ENCODE results near the gene OVOL3.
"Not testable (repeated sequence)": the region's sequence is repeated elsewhere in the genome, so short reads cannot be mapped to it uniquely, and the experiment has no call there.

The OVOL3 gene

GRCh38 chr19:36125557-36125956, 14.6 kb downstream of the OVOL3 start:
- no peak for DNase-seq

DNA sequence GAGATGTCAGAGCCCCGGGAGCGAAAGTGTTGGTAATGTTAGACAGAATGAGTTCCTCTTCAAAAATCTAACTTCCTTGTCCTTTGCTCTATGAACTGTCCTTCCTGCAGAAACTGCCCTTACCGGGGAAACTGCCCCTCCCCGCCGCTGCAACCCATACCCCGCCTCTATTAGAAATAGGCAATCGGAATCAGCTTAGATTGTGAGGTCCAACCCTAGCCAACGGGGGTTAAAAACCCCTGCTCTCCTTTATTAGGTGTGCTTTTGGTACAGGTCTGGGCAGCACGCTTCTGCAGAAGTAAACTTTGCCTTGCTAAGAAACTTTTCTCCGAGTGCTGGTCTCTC, 17.4 kb downstream of the OVOL3 start:
- peak in 2 of 58 donors; percentile 41 to 51 for DNase-seq

GRCh38 chr19:36131221-36131620, 20.3 kb downstream of the OVOL3 start:
- not testable (repeated sequence) for DNase-seq

- DNase-seq, result not testable (repeated sequence)
Measured at GRCh38 chr19:36134867-36135266, 23.9 kb downstream of the OVOL3 start.

DNA sequence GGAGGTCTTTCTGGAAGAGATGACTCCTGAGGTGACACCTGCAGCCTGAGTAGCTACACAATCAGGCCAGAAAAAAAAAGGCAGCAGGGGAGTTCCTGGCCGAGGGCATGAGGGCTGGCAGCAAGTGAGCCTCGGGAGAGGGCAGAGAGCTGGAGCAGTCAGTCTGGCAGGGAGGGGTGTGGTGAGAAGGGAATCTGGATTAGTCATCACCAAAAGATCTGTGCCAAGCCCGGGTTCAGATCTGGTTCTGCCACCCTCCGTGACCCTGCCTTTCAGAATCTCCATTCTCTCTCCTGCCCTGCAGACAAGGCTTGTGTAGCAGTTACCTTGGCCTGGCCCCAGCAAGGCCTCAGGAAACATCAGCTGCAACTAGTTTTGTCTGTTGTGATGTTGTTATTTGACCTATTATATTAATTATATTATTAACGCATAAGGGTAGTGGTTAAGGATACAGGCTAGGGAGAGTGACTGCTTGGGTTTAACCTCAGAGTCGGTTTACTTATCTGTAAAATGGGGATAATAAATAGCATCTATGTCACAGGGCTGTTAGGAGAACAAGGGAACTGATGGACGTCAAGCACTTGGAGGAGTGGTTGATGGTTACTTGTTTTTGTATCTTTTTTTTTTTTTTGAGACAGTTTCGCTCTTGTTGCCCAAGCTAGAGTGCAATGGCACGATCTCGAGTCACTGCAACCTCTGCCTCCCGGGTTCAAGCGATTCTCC, 26.2 kb downstream of the OVOL3 start:
- DNase-seq, result peak in 3 of 58 donors; percentile 11 to 56 (median 19)

DNA sequence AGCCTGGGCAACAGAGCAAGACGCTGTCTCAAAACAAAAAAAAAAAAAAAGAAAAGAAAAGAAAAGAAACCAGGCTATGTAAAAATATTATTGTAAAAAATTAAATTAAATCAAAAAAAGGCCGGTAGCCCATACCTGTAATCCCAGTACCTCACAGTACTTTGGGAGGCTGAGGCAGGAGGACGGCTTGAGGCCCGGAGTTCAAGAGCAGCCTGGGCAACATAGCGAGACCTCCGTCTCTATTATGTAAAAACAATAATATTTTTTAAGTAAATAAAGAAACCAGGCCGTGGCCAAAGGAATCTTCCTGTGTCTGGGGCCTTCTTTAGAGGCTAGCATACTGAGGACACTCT, 28.2 kb downstream of the OVOL3 start:
- DNase-seq, result no peak

DNA sequence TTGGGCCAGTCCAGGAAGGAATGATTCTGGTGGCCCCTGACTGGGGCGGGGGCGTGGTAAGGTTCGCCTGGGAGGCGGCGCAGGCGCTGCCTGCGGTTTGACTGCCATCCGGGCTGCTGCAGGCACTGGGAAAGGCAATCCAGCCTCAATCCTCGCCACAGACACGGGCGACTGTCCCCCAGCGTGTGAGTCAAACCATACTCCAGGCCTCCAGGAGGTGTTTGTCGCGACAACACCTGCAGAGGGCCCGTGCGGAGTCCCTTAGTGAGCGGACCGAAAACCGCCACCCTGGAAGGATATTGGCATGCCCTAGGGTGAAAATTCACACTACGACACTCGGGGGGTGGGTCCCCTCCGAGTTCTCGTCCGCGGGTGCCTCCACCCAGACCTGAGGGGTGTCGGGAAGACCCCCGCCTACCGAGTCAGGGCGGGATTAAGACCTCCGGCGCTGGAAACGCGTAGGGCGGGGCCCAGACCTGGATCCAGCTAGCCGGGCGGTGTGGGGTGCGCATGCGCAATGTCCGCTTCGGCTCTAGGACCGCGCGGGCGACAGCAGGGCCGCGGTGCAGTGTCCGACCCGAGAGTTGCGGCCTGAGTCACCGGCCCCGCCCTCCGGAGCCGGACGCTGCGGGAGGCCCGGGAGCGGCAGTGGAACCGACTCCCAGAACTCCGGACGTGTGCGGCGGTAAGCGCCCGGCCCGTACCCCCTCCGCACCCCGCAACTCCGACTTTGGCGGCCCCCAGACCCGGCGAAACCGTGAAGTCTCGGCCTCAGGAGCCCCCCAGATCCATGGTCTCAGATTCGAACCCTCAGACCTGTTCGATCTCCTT, 28.7 kb downstream of the OVOL3 start, which contains the start of gene CAPNS1:
Gene CAPNS1 (plus strand): TSS at position 594 of the 831 bp plus-strand sequence. CDS start 946 bp downstream, outside the sequence.
- DNase-seq, result peak; percentile 78 to 99 (median 95)

DNA sequence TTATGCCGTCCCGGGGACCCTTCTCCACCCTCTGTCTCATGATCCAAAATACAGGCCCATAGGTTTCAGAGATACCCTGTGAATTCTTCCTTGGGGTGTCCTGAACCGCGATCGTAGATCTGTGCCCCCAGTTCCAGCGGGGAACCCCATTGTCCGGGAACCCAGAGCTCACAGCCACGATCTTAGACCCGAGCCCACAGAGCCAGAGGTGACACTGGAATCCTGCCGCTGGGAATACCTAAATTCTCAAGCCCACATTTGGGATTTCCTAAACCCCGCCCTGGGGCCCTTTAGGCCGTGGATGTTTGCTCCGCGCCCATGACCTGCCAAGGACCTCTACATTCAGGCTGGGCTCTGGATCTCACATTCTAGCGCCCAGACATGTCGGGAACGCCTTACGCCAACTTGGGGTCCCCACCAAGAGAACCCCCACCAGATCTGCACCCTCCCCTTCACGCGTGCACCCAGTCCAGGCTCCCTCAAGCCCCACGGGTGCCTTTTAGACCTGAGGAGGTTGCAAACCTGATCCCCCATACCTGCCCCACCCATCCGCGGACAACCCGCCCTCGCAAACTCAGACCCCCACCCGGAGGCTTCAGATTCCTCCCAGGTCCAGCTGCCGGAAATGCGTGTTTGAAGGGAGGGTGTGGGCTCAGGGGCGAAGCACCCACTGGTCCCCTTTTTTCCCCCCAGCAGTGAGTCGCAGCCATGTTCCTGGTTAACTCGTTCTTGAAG, 29.5 kb downstream of the OVOL3 start:
- peak in 23 of 58 donors; percentile 15 to 65 (median 50) for DNase-seq

DNA sequence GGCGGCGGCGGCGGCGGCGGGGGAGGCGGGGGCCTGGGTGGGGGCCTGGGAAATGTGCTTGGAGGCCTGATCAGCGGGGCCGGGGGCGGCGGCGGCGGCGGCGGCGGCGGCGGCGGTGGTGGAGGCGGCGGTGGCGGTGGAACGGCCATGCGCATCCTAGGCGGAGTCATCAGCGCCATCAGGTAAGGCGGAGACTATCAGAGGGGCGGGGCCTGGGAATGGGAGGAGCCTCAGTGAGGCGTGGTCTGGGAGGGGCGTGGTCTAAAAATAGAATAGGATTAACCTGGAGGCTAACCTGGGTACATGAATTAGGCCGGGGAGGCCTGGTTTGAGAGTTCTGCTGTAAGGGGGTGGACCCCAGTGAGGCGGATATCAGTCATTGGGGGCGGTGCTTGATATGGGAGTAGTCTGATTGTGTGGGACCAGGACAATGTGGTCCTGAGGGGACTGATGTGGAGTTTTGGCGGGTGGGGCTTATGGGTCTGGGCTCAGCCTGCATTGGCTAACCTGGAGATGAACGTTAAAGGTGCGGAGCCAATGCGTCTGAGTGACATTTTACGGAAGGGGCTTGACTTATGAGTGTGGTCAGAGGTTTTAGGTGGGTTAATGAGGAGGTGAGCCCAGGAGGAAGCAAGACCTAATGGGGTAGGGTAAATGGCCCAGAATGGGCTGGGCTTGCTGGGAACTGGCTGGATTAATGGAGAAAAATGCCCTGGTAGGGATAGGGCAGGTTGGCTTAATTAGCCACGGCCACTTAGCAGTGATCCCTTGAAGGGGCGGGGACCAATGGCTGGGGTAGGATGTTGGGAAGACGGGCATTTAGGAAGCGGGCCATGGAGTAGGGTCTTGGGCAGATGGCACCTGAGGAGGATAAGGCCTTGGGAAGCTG, 30.3 kb downstream of the OVOL3 start:
- DNase-seq, result peak in 51 of 58 donors; percentile 13 to 79 (median 56)

DNA sequence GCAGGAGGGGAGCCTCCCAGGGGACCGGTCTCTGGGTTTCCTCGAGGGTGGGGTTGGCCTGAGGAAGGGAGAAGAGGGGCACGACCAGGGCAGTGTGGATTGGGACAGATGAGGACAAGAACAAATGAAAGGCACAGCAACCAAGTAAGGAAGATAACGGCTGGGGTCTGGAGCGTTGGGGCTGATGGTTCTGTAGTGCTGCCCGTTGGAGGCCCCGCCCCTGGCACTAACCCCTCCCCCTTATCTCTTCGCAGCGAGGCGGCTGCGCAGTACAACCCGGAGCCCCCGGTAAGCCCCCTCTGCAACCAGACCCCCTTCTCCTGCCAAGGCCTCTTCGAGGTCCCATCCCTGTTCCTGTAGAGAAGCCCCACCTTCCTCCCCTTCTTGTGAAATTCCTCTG, 31.1 kb downstream of the OVOL3 start:
- DNase-seq, result no peak

- no peak for DNase-seq
Measured at GRCh38 chr19:36142496-36142895, 31.6 kb downstream of the OVOL3 start.

GRCh38 chr19:36144624-36145023, 33.7 kb downstream of the OVOL3 start:
- no peak for DNase-seq

DNA sequence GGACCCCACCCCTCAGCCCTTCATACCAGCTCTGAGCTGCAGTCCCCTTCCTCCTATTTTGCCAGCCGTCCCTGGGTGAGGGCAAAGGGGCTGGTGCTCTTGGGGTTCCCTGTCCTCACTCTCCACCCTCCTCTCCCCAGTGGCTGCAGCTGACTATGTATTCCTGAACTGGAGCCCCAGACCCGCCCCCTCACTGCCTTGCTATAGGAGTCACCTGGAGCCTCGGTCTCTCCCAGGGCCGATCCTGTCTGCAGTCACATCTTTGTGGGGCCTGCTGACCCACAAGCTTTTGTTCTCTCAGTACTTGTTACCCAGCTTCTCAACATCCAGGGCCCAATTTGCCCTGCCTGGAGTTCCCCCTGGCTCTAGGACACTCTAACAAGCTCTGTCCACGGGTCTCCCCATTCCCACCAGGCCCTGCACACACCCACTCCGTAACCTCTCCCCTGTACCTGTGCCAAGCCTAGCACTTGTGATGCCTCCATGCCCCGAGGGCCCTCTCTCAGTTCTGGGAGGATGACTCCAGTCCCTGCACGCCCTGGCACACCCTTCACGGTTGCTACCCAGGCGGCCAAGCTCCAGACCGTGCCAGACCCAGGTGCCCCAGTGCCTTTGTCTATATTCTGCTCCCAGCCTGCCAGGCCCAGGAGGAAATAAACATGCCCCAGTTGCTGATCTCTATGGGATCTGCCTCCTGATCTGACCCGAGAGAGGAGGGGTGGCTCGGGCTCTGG, 38.9 kb downstream of the OVOL3 start:
- DNase-seq, result no peak

DNA sequence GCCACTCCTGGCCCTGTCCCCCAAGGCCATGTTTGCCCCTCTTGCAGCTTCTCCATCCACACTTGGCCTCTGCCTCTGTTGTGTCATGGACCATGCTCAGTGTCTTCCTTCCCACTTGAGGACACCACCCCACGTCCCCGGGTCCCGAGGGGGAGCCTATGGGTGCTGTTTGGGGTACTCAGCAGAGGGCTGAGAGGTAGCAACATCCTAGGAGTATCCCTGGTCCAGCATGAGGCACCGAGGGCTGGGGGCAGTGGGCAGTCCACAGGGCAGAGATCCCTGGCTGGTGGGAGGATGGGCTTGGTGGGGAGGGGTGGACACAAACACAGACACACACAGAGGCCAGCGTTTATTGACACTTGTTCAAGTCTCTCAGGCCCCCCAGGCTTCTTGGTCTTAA, 39.6 kb downstream of the OVOL3 start:
- no peak for DNase-seq

- peak in 3 of 58 donors; percentile 3 to 24 (median 16) for DNase-seq
Measured at GRCh38 chr19:36151144-36152018, 40.4 kb downstream of the OVOL3 start.

GRCh38 chr19:36152019-36152351, 41.0 kb downstream of the OVOL3 start:
- no peak for DNase-seq

GRCh38 chr19:36152352-36153091, 41.6 kb downstream of the OVOL3 start, which contains the start of gene COX7A1:
TSS of gene COX7A1 (minus strand) at chr19:36152447. CDS start at chr19:36152407, 40 bp downstream.
- peak in 14 of 58 donors; percentile 7 to 47 (median 19) for DNase-seq

DNA sequence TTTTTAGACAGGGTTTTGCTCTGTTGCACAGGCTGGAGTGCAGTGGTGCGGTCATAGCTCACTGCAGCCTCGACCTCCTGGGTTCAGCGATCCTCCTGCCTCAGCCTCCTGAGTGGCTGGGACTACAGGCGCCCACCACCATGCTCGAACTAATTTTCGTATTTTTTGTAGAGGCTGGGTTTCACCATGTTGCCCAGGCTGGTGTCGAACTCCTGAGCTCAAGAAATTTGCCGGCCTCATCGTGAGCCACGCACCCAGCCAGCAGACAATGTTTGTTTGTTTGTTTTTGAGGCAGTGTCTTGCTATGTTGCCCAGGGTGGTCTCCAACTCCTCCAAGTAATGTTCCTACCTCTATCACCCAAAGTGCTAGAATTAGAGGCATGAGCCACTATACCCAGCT, 42.2 kb downstream of the OVOL3 start:
- DNase-seq, result no peak
